Endothelial cell of umbilical vein (primary cell): Measurements from ENCODE around the gene TMEM203. TPM values are rescaled to one million over a fixed set of nuclear protein-coding genes. Genes with fewer than 3 reads are reported as not detected.

Experiments used
- BruUV-seq: library from RNA; stranded (reverse); fragments of 400-500 nt; replicated peaks from 2 replicates; lab custom pipeline; 2021; lab: Mats Ljungman, UMichigan
- CTCF ChIA-PET: fragments of 300-600, 350-600 bp; sonication (Branson Sonifier 250); formaldehyde crosslinking; loops from one replicate; lab custom pipeline; 2021; ENCODE audit warnings: antibody characterized with exemption, inconsistent platforms; lab: Charles Lee
- POLR2A ChIA-PET: fragments of 300-600, 350-600 bp; sonication (Branson Sonifier 250); formaldehyde crosslinking; loops from one replicate; lab custom pipeline; 2021; ENCODE audit warnings: antibody characterized with exemption, inconsistent platforms; lab: Charles Lee
- DNase-seq: peaks from one replicate; pipeline ENCODE4 v3.0.0-alpha.2; 2011; ENCODE audit warnings: low read depth, low spot score
- FAIRE-seq: peaks from 2 replicates; lab custom pipeline; 2011; peaks lifted over from hg19 to GRCh38; lab: Jason Lieb, UNC
- H2AFZ ChIP-seq: 2 replicates; pipeline ENCODE4 v1.6.0; 2012; ENCODE audit warnings: low read depth, low read length, control low read depth, inconsistent platforms
- H3K27ac ChIP-seq: 2 replicates; pipeline ENCODE4 v1.5.1; 2011; ENCODE audit warnings: low read depth, mild to moderate bottlenecking, control low read depth, low read length, moderate library complexity; ENCODE audit not compliant: insufficient read depth
- H3K27me3 ChIP-seq, 2 experiments: 2 replicates each; pipeline versions ENCODE4 v1.6.0 to v1.6.1; 2011; ENCODE audit warnings: low read length in 2 of 2, mixed read lengths in 1 of 2; ENCODE audit not compliant: control insufficient read depth in 2 of 2, insufficient read depth in 2 of 2
- H3K36me3 ChIP-seq, 2 experiments: 2 replicates in 1 of 2; 3 replicates in 1 of 2; pipeline ENCODE4 v1.5.1; 2011; ENCODE audit warnings: low read length in 2 of 2, mild to moderate bottlenecking in 1 of 2, moderate library complexity in 1 of 2; ENCODE audit not compliant: control insufficient read depth in 2 of 2, insufficient read depth in 2 of 2; ENCODE audit errors: extremely low read depth in 1 of 2
- H3K4me1 ChIP-seq: 3 replicates; pipeline ENCODE4 v1.5.1; 2011; ENCODE audit warnings: mild to moderate bottlenecking, low read length; ENCODE audit not compliant: control insufficient read depth, insufficient read depth; ENCODE audit errors: extremely low read depth
- H3K4me2 ChIP-seq: 2 replicates; pipeline ENCODE4 v1.6.1; 2011; ENCODE audit warnings: low read length, control low read depth, mixed read lengths; ENCODE audit not compliant: insufficient read depth
- H3K4me3 ChIP-seq, 3 experiments: fragments of 200-600 bp in 1 of 3; sonication (generic), shearing (Covaris generic) in 1 of 3; replicated peaks in 1 of 3; 2 replicates each; pipeline ENCODE4 v1.5.1; 2011 to 2016; ENCODE audit warnings: control low read depth in 3 of 3, low read length in 3 of 3, mild to moderate bottlenecking in 2 of 3, inconsistent platforms in 1 of 3, low read depth in 1 of 3, moderate library complexity in 1 of 3; ENCODE audit not compliant: insufficient read depth in 1 of 3
- H3K79me2 ChIP-seq: 2 replicates; pipeline ENCODE4 v1.6.0; 2012; ENCODE audit warnings: low read length, inconsistent platforms; ENCODE audit not compliant: control insufficient read depth, insufficient read depth
- H3K9ac ChIP-seq: replicated peaks from 2 replicates; pipeline ENCODE3; 2011; ENCODE audit warnings: low read length, control low read depth; ENCODE audit not compliant: insufficient read depth; ENCODE audit errors: extremely low read depth
- H3K9me1 ChIP-seq: replicated peaks from 3 replicates; pipeline ENCODE4 v1.6.0; 2011; ENCODE audit warnings: mild to moderate bottlenecking, low read length; ENCODE audit not compliant: control insufficient read depth, insufficient read depth; ENCODE audit errors: extremely low read depth
- H3K9me3 ChIP-seq: replicated peaks from 2 replicates; pipeline ENCODE4 v1.5.1; 2012; ENCODE audit warnings: low read length, inconsistent platforms; ENCODE audit not compliant: control insufficient read depth, insufficient read depth
- H4K20me1 ChIP-seq: replicated peaks from 2 replicates; pipeline ENCODE3; 2011; ENCODE audit warnings: mild to moderate bottlenecking, low read length; ENCODE audit not compliant: control insufficient read depth, insufficient read depth; ENCODE audit errors: extremely low read depth
- EZH2 ChIP-seq: IDR thresholded peaks from 2 replicates; pipeline ENCODE4 v1.6.1; 2012; ENCODE audit warnings: borderline replicate concordance, low read depth, mild to moderate bottlenecking, moderate library complexity, low read length, inconsistent platforms; ENCODE audit not compliant: severe bottlenecking
- FOS ChIP-seq: IDR thresholded peaks from 2 replicates; pipeline ENCODE4 v1.6.1; 2011; ENCODE audit warnings: mild to moderate bottlenecking, low read length, moderate library complexity, borderline replicate concordance; ENCODE audit not compliant: insufficient read depth
- GATA2 ChIP-seq: IDR thresholded peaks from 2 replicates; pipeline ENCODE4 v1.7.0; 2011; ENCODE audit warnings: low read depth, mild to moderate bottlenecking, moderate library complexity, mixed read lengths, low read length; ENCODE audit not compliant: insufficient read length, insufficient read depth
- JUN ChIP-seq: IDR thresholded peaks from 2 replicates; pipeline ENCODE4 v1.6.1; 2011; ENCODE audit warnings: borderline replicate concordance, low read depth; ENCODE audit not compliant: insufficient read length, insufficient read depth
- MYC ChIP-seq: IDR thresholded peaks from one replicate; pipeline ENCODE4 v1.6.1; 2011; ENCODE audit warnings: mild to moderate bottlenecking, low read depth, low read length
- POLR2A ChIP-seq: IDR thresholded peaks from 2 replicates; pipeline ENCODE4 v1.6.1; 2012; ENCODE audit warnings: low read depth, mild to moderate bottlenecking, control low read depth, low read length
- POLR2AphosphoS5 ChIP-seq: IDR thresholded peaks from 2 replicates; pipeline ENCODE4 v1.6.1; 2012; ENCODE audit warnings: low read depth, mild to moderate bottlenecking, control low read depth, low read length, moderate library complexity; ENCODE audit not compliant: insufficient read depth
- dilution Hi-C: fragments of 300-500 bp; cut with MboI; formaldehyde crosslinking; loops from one replicate; pipeline ENCODE4 v1.15.0; 2019; ENCODE audit warnings: low sequenced_read_pairs; ENCODE audit not compliant: extremely low pct_ligation_motif_present
- intact Hi-C: fragments of 100-400 bp; cut with micrococcal nuclease; formaldehyde crosslinking; loops from one replicate; pipeline ENCODE4 v1.10.0; 2022
- polyA plus RNA-seq, 4 experiments: library from polyadenylated mRNA; depleted of rRNA in 3 of 4; stranded (reverse) in 3 of 4; unstranded in 1 of 4; fragments of >200 nt; gene quantifications; 2 replicates each; pipeline versions ENCODE4 v1.2.1 to v1.2.3, GENCODE V29; 2011 to 2012; ENCODE audit warnings: missing spikeins in 1 of 4
- total RNA-seq: library from RNA; stranded (reverse); gene quantifications from 2 replicates; pipeline ENCODE4 v1.2.3, GENCODE V29; 2021
- TF ChIP-seq, protein P1 (sequence below): IDR thresholded peaks from 2 replicates; pipeline ENCODE4 v1.6.1; 2011; ENCODE audit not compliant: insufficient read depth, insufficient read length
- TF ChIP-seq, protein P2 (sequence below), 2 donors: IDR thresholded peaks; 1 replicate in 1 of 2; 2 replicates in 1 of 2; pipeline ENCODE4 v1.5.1; 2011; ENCODE audit warnings: low read length in 2 of 2, mild to moderate bottlenecking in 2 of 2, moderate library complexity in 2 of 2, control low read depth in 1 of 2, inconsistent platforms in 1 of 2, low read depth in 1 of 2; ENCODE audit not compliant: insufficient read depth in 1 of 2; ENCODE audit errors: extremely low read depth in 1 of 2

The TMEM203 gene
- total and polyA plus RNA-seq, 2 donors (not counting 3 experiments of a cell fraction or from before 2014, with no cell fraction given): 29.6 to 39.8 TPM

DNA sequence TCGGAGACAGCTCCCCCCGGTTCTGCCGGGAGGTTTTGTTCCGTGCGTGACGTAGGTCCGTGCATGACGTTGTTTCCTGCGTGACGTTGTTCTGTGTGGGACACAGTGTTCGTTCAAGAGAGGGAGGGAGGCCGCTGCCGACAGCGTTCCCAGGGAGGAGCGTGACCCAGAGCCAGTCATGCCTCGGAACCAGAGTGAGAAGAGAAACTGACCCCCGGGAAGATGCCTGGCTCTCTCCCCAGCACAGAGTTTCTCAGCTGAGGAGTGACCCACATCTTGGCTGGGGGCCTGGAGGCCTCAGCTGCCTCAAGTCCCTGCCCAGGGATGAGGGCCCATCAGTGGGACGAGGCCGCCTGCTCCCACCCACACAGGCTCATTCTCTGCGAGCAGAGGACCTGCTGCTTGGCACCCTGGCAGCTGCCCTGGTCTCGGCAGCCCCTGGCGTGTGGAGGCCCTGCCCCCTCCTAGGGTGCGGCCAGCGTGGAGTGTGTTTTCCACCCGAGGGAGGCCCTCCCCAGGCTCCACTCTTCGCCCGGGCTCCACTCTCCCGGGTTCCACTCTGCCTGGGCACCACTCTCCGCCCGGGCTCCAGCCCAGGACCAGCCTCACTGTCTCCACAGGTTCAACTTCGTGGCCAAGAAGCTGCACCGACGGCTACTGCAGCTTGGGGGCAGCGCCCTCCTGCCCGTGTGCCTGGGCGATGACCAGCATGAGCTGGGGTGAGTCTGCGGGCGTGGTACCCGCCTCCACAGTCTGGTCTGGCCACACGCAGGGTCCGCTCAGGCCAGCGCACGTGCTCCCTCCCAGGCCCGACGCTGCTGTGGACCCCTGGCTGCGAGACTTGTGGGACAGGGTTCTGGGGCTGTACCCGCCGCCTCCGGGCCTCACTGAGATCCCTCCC is 8.0 kb upstream of the TMEM203 start:
- Histone ChIP-seq H3K4me3 (no peak overlapping the region), H3K27me3 (no peaks in the 10 kb centered on the region), H3K9me3 (no peaks in the 10 kb centered on the region), H2AFZ (no peak overlapping the region), H3K9ac (no peak overlapping the region), H4K20me1 (no peaks in the 10 kb centered on the region), H3K9me1 (no peaks in the 10 kb centered on the region), H3K79me2 (no peaks in the 10 kb centered on the region), H3K4me1 (peaks cover under 1% of the 10 kb centered on the region), H3K27ac (no peak overlapping the region), H3K36me3 (peaks cover 0 to 8% of the 10 kb centered on the region in 2 experiments), H3K4me2 (no peak overlapping the region)
- dilution Hi-C loops: no loop called here
- ChIA-PET POLR2A (no interaction called here), CTCF (interaction anchor here (0.6 to 1.9 kb wide), 7 partner anchors 9 to 37 kb away, joined by 3 to 14 read pairs (median 4); partner anchors contain the start of gene RNF224)
- FAIRE-seq (no peak), DNase-seq (no peak)
- TF ChIP-seq JUN (no peak), POLR2AphosphoS5 (no peak), FOS (no peak), GATA2 (no peak)
- TF ChIP-seq, protein P1, sequence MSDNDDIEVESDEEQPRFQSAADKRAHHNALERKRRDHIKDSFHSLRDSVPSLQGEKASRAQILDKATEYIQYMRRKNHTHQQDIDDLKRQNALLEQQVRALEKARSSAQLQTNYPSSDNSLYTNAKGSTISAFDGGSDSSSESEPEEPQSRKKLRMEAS: no peak
- intact Hi-C loops: no loop called here
- BruUV-seq: no TSS peak

DNA sequence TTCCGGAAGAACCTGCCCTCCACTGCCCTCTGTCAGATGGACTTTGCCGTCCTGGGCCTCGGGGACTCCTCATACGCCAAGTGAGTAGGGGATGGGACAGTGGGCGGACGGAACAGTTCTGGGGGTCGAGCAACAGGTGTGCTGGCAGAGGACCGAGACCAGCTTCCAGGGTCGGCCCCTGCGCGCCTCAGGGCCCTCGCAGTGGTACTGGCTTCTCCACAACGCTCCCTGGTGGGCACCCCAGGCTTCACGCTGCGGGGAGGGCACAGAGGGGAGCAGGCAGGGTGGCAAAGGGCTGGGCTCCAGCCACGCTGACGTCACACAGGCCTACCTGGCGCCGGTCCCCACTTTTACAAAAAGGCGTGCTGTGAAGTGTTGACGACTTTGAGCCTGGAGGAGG is 7.1 kb upstream of the TMEM203 start:
- DNase-seq (no peak), FAIRE-seq (no peak)
- Histone ChIP-seq H3K9me1 (no peaks in the 10 kb centered on the region), H3K4me1 (no peaks in the 10 kb centered on the region), H3K9me3 (no peaks in the 10 kb centered on the region), H3K36me3 (peaks cover 0 to 8% of the 10 kb centered on the region in 2 experiments), H3K79me2 (no peaks in the 10 kb centered on the region), H4K20me1 (no peaks in the 10 kb centered on the region), H3K4me3 (no peak overlapping the region), H3K27me3 (no peaks in the 10 kb centered on the region), H3K9ac (no peak overlapping the region), H2AFZ (no peak overlapping the region), H3K27ac (no peak overlapping the region), H3K4me2 (no peak overlapping the region)
- dilution Hi-C loops (no loop called here), intact Hi-C loops (no loop called here)
- ChIA-PET CTCF (interaction anchor here (1.0 to 1.1 kb wide), 2 partner anchors 24 kb away, joined by 3 read pairs; partner anchors contain the start of genes ANAPC2 and SSNA1), POLR2A (no interaction called here)
- BruUV-seq: no TSS peak
- no peak for TF ChIP-seq POLR2AphosphoS5
- TF ChIP-seq, protein P2, sequence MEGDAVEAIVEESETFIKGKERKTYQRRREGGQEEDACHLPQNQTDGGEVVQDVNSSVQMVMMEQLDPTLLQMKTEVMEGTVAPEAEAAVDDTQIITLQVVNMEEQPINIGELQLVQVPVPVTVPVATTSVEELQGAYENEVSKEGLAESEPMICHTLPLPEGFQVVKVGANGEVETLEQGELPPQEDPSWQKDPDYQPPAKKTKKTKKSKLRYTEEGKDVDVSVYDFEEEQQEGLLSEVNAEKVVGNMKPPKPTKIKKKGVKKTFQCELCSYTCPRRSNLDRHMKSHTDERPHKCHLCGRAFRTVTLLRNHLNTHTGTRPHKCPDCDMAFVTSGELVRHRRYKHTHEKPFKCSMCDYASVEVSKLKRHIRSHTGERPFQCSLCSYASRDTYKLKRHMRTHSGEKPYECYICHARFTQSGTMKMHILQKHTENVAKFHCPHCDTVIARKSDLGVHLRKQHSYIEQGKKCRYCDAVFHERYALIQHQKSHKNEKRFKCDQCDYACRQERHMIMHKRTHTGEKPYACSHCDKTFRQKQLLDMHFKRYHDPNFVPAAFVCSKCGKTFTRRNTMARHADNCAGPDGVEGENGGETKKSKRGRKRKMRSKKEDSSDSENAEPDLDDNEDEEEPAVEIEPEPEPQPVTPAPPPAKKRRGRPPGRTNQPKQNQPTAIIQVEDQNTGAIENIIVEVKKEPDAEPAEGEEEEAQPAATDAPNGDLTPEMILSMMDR (IDR thresholded peaks at IDR 0.05; ENCODE audit: extremely low read depth in 1 of 2, insufficient read depth in 1 of 2, low read depth in 1 of 2, low read length in 2 of 2): no peak
- TF ChIP-seq GATA2: no peak
- no peak for TF ChIP-seq JUN
- no peak for TF ChIP-seq POLR2A
- TF ChIP-seq FOS: no peak
- TF ChIP-seq, protein P1: no peak
- TF ChIP-seq MYC: no peak
- no peak for TF ChIP-seq EZH2
